Measurements from ENCODE around the gene ZIM2.

ZIM2 gene

GRCh38 chr19:56808717-56809392, 31.7 kb downstream of the ZIM2 start:
- DNase-seq (ENCODE audit: low read depth) = no peak

DNA sequence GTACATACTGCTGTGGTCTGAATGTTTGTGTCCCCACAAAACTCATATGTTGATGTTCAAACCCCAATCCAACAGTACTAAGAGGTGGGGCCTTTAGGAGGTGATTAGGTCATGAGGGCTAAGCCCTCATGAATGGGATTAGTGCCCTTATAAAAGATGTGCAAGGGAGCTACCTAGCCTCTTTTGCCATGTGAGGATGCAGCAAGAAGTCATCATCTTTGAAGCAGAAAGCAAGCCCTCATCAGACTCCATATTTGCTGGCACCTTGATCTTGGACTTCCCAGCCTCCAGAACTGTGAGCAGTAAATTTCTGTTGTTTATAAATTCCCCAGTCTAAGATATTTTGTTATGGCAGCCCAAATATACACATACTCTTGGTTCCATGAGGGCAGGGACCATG, 33.9 kb downstream of the ZIM2 start:
- DNase-seq (ENCODE audit: low read depth) = no peak

GRCh38 chr19:56778351-56778750, 62.2 kb downstream of the ZIM2 start:
- DNase-seq (ENCODE audit: low read depth) = no peak

GRCh38 chr19:56769650-56770049, 70.9 kb downstream of the ZIM2 start:
- no peak for DNase-seq (ENCODE audit: low read depth)

DNA sequence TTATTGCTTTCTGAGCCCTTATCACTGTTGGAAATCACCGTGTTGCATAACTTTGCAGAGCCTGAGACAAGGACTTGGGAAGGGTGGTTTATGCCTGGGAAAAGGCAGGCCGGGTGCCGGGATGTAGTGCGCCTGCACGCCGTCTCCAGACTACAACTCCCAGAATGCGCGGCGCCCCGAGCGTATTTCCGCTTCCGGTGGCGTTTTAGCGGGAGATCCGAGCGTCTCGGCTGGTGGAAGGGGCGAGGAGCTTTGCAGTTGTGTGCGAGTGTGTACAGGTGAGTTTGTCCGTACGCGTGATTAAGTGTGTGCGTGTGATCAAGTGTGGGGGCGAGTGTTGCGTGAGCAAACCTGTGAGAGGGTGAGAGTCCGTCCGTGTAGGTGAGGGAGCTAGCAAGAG, 75.4 kb downstream of the ZIM2 start:
- DNase-seq (ENCODE audit: low read depth) = no peak

DNA sequence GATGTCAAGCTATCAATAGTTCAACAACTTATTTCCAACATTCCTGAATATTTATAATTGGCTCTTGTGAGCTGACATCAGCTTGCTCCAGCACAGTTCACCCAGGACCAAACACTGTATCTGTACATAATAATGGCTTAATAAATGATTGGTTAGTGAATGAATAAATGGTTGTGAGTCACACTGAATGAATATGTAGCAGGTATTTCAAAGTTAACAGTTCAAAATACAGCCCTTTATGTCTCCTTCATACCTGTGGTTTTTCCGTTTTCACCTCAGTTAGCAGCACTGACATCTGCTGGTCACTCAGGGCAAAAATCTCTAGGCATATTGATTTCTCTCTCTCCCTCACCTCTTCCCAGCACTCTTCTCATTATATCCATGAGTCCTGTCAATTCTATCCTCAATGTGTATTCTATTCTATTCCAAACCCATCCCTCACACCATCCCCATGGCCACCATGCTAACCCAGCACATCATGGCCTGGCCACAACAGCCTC, 76.3 kb downstream of the ZIM2 start:
- no peak for DNase-seq (ENCODE audit: low read depth)

DNA sequence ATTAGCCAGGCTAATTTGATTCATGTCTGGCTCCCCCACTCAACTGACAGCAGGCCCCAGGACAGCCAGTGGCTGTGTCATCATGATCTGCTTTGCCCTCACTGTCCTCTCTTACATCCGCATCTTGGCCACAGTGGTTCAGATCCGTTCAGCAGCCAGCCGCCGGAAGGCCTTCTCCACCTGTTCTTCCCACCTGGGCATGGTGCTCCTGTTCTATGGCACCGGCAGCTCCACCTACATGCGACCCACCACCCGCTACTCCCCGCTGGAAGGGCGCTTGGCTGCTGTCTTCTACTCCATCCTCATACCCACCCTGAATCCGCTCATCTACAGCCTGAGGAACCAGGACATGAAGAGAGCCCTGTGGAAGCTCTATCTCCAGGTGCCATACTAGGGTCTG, 79.7 kb downstream of the ZIM2 start:
- no peak for DNase-seq (ENCODE audit: low read depth)

GRCh38 chr19:56759531-56759930, 81.0 kb downstream of the ZIM2 start:
- DNase-seq (ENCODE audit: low read depth) = no peak

DNA sequence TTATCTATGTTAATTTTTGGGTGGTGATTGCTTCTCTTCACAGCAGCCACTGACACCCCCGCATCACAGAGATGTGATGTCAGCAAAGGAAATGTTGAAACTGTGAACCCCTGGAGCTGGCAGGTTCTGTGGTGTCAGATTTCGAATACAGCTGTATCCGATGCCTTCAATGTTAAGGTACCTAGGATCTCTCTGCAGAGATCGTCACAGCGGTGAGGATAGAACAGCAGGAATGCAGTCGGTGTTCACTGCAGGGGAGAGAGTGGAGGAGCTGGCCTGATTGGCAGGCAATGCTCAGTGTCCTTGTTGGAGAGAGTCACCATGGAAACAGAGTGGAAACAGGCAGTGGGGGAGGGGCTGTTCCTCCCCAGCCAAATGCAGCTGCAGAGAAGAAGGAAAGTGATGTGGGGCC, 89.4 kb downstream of the ZIM2 start:
- no peak for DNase-seq (ENCODE audit: low read depth)

DNA sequence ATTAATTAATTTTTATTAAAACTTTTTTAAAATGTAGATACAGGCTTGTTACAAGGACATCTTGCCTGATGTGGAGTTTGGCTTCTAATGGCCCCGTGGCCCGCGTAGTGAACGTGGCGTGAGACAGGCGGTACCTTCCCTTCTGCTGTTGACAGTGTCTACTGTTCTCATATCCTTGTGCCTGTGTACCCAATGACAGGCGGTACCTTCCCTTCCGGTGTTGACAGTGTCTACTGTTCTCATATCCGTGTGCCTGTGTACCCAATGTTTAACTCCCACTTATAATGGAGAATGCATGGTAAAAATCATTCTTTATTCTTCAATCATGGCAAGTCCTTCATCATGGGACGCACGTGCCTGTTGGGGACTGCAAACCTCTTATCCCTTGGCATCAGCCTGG, 89.9 kb downstream of the ZIM2 start:
- no peak for DNase-seq (ENCODE audit: low read depth)

DNA sequence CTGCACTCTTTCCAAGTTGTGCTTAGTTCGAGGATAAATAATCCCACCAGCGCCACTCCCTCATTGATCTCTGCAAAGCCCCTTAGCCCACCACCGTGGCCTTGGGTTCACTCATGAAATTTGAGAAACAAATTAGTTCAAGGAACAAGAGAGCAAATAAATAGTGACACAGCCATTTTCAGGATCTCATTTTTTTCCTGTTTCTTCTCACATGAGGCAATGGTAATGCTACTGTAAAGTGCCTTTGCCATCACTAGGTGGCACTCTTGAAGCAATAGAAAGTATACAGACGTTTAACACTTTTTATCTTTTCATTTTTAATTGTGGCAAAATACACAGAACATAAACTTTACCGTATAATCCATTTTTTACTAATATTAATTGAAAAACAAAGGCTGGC, 92.1 kb downstream of the ZIM2 start:
- no peak for DNase-seq (ENCODE audit: low read depth)

- DNase-seq (ENCODE audit: low read depth) = no peak
These were observed 94.2 kb downstream of the ZIM2 start for GRCh38 chr19:56746367-56746766.

- DNase-seq (ENCODE audit: low read depth) = no peak
These were observed 100.0 kb downstream of the ZIM2 start for GRCh38 chr19:56740501-56740900.

DNA sequence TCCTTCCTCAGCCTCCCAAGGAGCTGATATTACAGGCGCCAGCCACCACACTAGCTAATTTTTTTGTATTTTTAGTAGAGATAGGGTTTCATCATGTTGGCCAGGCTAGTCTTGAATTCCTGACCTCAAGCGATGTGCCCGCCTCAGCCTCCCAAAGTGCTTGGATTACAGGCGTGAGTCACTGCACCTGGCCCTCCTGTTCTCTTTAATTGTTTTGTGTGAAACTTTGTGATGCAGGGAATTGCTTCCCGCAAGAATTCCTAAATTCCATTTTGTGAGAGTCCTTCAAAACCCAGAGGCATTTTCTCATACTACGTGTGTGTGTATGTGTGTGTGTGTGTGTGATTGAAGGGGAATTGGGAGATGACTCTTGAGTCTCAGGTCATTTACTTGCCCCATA, 104.0 kb downstream of the ZIM2 start:
- DNase-seq (ENCODE audit: low read depth) = no peak

DNA sequence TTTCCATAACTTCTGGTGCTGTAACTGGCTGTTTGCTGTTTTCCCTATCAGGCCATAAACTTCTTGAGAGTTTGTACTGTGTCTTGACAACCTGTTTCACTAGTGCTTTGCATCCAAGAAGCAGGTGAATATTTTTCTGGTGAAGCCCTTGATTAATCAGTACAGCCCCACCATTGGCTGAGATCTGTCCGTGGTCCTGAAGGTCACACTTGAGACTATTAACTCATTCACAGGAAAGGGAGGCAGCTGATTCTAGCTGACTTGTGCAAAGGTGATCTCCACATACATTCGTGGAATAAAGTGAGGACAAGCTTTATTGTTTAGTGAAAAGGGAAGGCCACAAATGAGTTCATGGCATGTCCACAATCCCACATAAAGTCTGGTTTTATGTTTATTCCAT, 107.5 kb downstream of the ZIM2 start:
- no peak for DNase-seq (ENCODE audit: low read depth)

- DNase-seq (ENCODE audit: low read depth) = no peak
These were observed 112.8 kb downstream of the ZIM2 start for GRCh38 chr19:56727677-56728076.

GRCh38 chr19:56725829-56726424, 114.6 kb downstream of the ZIM2 start:
- no peak for DNase-seq (ENCODE audit: low read depth)
